Aorta (tissue), 5 donors: ENCODE results near the gene LBR. TPM values are rescaled to one million over a fixed set of nuclear protein-coding genes. Genes with fewer than 3 reads are reported as not detected.

ENCODE experiments used
- ATAC-seq: fragments of 200-7000 bp; cut with Tn5 transposase; one replicate; pipeline ENCODE4 v1.9.1; 2022; ENCODE audit warnings: moderate library complexity; ENCODE audit not compliant: low FRiP score
- DNase-seq, 2 donors: peaks; one replicate each; pipeline ENCODE4 v3.0.0-alpha.2; 2020
- H3K27ac ChIP-seq, 2 donors: one replicate each; pipeline ENCODE4 v1.5.1; 2013; ENCODE audit warnings: low read length in 2 of 2, mild to moderate bottlenecking in 2 of 2, moderate library complexity in 2 of 2, control low read depth in 1 of 2, inconsistent platforms in 1 of 2, low read depth in 1 of 2
- H3K27me3 ChIP-seq, 2 donors: one replicate each; pipeline ENCODE4 v1.6.1; 2013; ENCODE audit warnings: control low read depth in 1 of 2, low read length in 1 of 2, mild to moderate bottlenecking in 1 of 2, moderate library complexity in 1 of 2; ENCODE audit not compliant: insufficient read depth in 2 of 2, control insufficient read depth in 1 of 2
- H3K36me3 ChIP-seq, 2 donors: one replicate each; pipeline ENCODE4 v1.6.1; 2013; ENCODE audit warnings: control low read depth in 1 of 2, low read length in 1 of 2, mild to moderate bottlenecking in 1 of 2; ENCODE audit not compliant: insufficient read depth in 2 of 2, control insufficient read depth in 1 of 2
- H3K4me1 ChIP-seq, 2 donors: one replicate each; pipeline ENCODE4 v1.6.1; 2013; ENCODE audit warnings: low read length in 2 of 2, control low read depth in 1 of 2, mild to moderate bottlenecking in 1 of 2, moderate library complexity in 1 of 2; ENCODE audit not compliant: insufficient read depth in 2 of 2, control insufficient read depth in 1 of 2
- H3K4me3 ChIP-seq, 2 donors: one replicate each; pipeline ENCODE4 v1.5.1; 2013; ENCODE audit warnings: low read length in 2 of 2, control low read depth in 1 of 2, mild to moderate bottlenecking in 1 of 2
- H3K9me3 ChIP-seq: one replicate; pipeline ENCODE4 v1.6.1; 2013; ENCODE audit warnings: mild to moderate bottlenecking, low read length; ENCODE audit not compliant: control insufficient read depth
- WGBS, 2 donors: extraction: QIAGEN DNeasy Blood & Tissue Kit; methylation state at CpG; one replicate each; pipeline ENCODE4 v1.1.7; 2013; 5-methylcytosine and 5-hydroxymethylcytosine counted together
- intact Hi-C, 2 donors: fragments of 100-400 bp; cut with DNase I; formaldehyde crosslinking; loops; one replicate each; pipeline versions ENCODE4 v1.14.2 to v1.15.0; 2022
- polyA plus RNA-seq, 2 donors: library from polyadenylated mRNA; stranded (reverse); fragments of 200-250 nt; gene quantifications; one replicate each; pipeline ENCODE4 v1.2.3, GENCODE V29; 2013
- total RNA-seq, 2 donors: library from RNA; stranded (reverse); fragmentation: NEBNext Ultra II Directional; extraction: Animal tissue kit (Norgen Biotek cat#: 25700); gene quantifications; one replicate each; pipeline ENCODE4 v1.2.1, GENCODE V29; 2021
- donor health status: healthy with polysubstance abuse.
- donor health status: Bipolar disorder and iron deficiency.
- donor health status: DM: no; HTN: no; CAD: no.
- donor health status: DM: no; HTN: no; CAD: no.
- donor health status: DM: yes; HTN: yes; CAD: no.

The LBR gene
- total and polyA plus RNA-seq, 4 donors = 8.5 to 48.4 (median 29.2) TPM

DNA sequence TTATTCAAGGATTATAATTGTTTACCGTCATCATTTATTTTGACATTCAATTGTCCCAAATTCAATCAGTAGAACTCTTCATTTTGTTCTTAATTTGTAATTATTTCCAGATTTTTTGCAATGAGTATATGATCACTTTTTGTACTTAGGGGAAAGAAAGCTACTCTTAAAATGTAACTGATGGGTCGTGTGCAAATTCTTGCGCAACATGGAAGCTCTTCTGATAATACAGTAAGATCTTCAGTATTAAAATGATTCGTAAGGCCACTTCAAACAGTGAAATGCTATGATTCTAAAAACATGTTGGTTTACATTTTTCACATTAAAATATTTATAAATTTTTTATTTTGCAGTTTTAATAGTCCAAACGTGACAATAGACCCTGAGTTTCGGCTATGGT is 63.4 kb downstream of the LBR start:
- 91 to 93% methylated on average over 6 of the region's 6 CpGs for WGBS, 2 donors
- Histone ChIP-seq H3K4me3 (no peak overlapping the region), H3K27ac (no peak overlapping the region), H3K4me1 (no peaks in the 10 kb centered on the region), H3K27me3 (no peaks in the 10 kb centered on the region), H3K36me3 (no peaks in the 10 kb centered on the region), H3K9me3 (no peaks in the 10 kb centered on the region)
- no peak for DNase-seq
- ATAC-seq = no peak
- intact Hi-C loops = no loop called here

DNA sequence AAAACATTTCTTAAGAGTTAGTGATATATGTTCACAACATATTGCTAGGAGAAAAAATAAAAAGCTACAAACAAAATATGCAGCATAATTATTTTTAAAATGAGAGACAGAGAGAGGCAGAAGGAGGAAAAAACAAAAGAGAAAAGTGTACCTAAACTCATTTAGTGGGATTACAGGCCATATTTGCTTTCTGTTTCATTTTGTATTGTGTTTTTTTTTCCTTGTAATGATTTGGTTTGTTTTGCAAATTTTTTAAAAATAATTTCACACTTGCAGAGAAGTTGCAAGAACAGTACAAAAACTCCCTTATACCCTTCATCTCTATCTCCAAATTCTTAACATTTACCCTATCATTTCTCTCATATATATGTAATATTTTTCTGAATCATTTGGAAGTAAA is 65.0 kb downstream of the LBR start:
- Histone ChIP-seq H3K9me3 (no peaks in the 10 kb centered on the region), H3K4me3 (no peak overlapping the region), H3K27me3 (no peaks in the 10 kb centered on the region), H3K27ac (no peak overlapping the region), H3K4me1 (no peaks in the 10 kb centered on the region), H3K36me3 (no peaks in the 10 kb centered on the region)
- no peak for DNase-seq
- intact Hi-C loops = no loop called here
- no peak for ATAC-seq

DNA sequence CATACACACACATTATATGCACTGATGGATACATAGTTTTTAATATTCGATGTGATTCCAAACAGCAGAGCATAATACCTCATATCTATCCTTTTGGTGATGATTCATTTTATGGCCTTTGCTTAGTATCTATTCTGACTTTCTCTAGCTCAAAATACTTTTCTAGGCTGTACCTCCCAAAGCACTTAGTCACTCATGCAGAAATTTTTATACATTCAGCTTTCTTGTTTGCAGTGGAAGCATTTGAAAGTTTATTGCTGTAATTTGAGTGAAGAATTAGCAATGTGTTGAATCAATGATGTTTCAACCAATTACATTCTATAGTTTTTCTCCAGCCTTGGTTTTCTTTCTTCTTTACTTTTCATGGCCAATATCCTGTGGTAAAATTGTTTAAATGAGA is 66.7 kb downstream of the LBR start:
- DNase-seq (no peak), ATAC-seq (no peak)
- no peaks in the 10 kb centered on the region for H3K27me3 ChIP-seq
- H3K9me3 ChIP-seq = no peaks in the 10 kb centered on the region
- no peak overlapping the region for H3K4me3 ChIP-seq
- intact Hi-C loops = no loop called here
- 86 to 95% methylated on average over 1 of the region's 1 CpG for WGBS, 2 donors
- no peak overlapping the region for H3K27ac ChIP-seq
- no peaks in the 10 kb centered on the region for H3K4me1 ChIP-seq
- H3K36me3 ChIP-seq = no peaks in the 10 kb centered on the region

DNA sequence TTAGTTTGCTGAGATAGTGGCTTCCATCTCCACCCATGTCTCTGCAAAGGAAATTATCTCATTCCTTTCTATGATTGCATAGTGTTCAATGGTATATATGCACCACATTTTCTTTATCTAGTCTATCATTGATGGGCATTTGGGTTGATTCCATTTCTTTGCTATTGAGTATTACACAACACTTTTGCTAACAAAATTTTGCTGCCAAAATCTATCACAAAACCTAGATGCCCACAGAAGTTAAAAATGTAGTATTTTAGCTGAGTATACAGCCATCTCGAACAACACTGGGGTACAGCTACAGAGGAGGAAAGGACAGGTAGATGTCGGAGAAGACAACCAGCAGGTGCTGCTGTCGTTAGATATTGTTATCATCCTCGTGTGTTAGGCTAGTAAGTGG is 67.7 kb downstream of the LBR start:
- no peaks in the 10 kb centered on the region for H3K36me3 ChIP-seq
- no peak overlapping the region for H3K4me3 ChIP-seq
- H3K27ac ChIP-seq = no peak overlapping the region
- 82 to 86% methylated on average over 4 of the region's 4 CpGs for WGBS, 2 donors
- H3K27me3 ChIP-seq = no peaks in the 10 kb centered on the region
- H3K4me1 ChIP-seq = no peaks in the 10 kb centered on the region
- DNase-seq = no peak
- ATAC-seq = no peak
- H3K9me3 ChIP-seq = no peaks in the 10 kb centered on the region
- intact Hi-C loops = no loop called here

DNA sequence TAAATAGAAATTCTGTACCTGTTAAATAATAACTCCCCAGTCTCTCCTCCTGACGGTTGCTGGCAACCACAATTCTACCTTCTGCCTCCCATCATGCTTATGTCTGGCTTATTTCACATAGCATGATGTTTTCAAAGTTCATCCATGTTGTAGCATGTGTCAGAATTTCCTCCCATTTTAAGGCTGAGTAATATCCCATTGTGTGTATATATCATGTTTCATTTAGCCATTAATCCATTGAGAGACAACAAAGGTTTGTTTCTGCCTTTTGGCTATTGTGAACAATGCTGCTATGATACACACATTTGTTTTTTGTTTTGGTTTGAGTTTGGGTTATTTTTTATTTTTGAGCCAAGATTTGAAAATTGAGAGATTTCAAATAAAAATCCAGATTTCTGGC is 72.0 kb downstream of the LBR start:
- Histone ChIP-seq H3K9me3 (no peaks in the 10 kb centered on the region), H3K27me3 (no peaks in the 10 kb centered on the region), H3K4me1 (no peaks in the 10 kb centered on the region), H3K36me3 (no peaks in the 10 kb centered on the region), H3K4me3 (no peak overlapping the region), H3K27ac (no peak overlapping the region)
- DNase-seq (no peak), ATAC-seq (no peak)
- intact Hi-C loops = no loop called here
- 72 to 90% methylated on average over 1 of the region's 1 CpG for WGBS, 2 donors

DNA sequence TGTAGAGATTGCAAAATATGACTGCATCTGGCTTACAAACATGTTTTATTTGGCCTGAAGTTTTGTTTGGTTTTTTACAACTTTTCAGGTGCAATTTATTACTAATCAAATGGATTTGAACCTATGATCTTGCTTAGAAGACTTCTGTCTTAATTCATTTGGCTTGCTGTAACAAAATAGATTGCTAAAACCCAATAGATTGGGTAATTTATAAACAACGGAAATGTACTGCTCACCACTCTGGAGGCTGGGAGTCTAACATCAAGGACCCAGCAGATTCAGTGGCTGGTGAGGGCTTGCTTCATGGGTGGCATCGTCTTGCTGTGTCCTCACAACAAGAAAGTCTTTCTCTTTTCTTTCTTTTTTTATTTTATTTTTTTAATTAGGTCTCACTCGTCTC is 72.9 kb downstream of the LBR start:
- H3K36me3 ChIP-seq = no peaks in the 10 kb centered on the region
- H3K27ac ChIP-seq = no peak overlapping the region
- H3K9me3 ChIP-seq = no peaks in the 10 kb centered on the region
- H3K4me1 ChIP-seq = no peaks in the 10 kb centered on the region
- H3K27me3 ChIP-seq = no peaks in the 10 kb centered on the region
- 77 to 83% methylated on average over 3 of the region's 3 CpGs for WGBS, 2 donors
- intact Hi-C loops = no loop called here
- DNase-seq (no peak), ATAC-seq (no peak)
- H3K4me3 ChIP-seq = no peak overlapping the region

Other genes starting within 250 kb of the LBR start
- gene ENAH, start 225.1 kb upstream of the LBR start, total RNA-seq = 100 to 1,000 TPM; 148 to 415 TPM
- gene ENAH, start 225.1 kb upstream of the LBR start, polyA plus RNA-seq = 10 to 100 TPM; 47.3 to 82.1 TPM